Nephron progenitor cell (in vitro differentiated cells): ENCODE data around the gene FRMPD4.

Experiments used
- DNase-seq: peaks from one replicate; pipeline ENCODE4 v3.0.0; 2021
- H3K27ac Mint-ChIP-seq: 2 replicates; pipeline ENCODE4 v1.8.0; 2021; ENCODE audit warnings: mild to moderate bottlenecking, moderate library complexity, mixed read lengths
- H3K27me3 Mint-ChIP-seq: 2 replicates; pipeline ENCODE4 v1.8.0; 2021; ENCODE audit warnings: mild to moderate bottlenecking, low read depth, mixed read lengths; ENCODE audit not compliant: poor library complexity
- H3K36me3 Mint-ChIP-seq: 2 replicates; pipeline ENCODE4 v1.8.0; 2021; ENCODE audit warnings: low read depth, mixed read lengths
- H3K4me1 Mint-ChIP-seq: 2 replicates; pipeline ENCODE4 v1.8.0; 2021; ENCODE audit warnings: mixed read lengths
- H3K4me3 Mint-ChIP-seq: 2 replicates; pipeline ENCODE4 v1.8.0; 2021; ENCODE audit warnings: mild to moderate bottlenecking, moderate library complexity, mixed read lengths
- H3K9me3 Mint-ChIP-seq: 2 replicates; pipeline ENCODE4 v1.8.0; 2021; ENCODE audit warnings: mild to moderate bottlenecking, moderate library complexity, mixed read lengths
- CTCF ChIP-seq: fragments of 200-600 bp; sonication (generic); IDR thresholded peaks from 2 replicates; pipeline ENCODE4 v1.5.0; 2021; ENCODE audit warnings: antibody characterized with exemption

FRMPD4 gene

GRCh38 chrX:12443534-12444098 is 305.3 kb downstream of the FRMPD4 start:
- H3K27ac Mint-ChIP-seq = no peak overlapping the region
- H3K36me3 Mint-ChIP-seq = no peaks in the 10 kb centered on the region
- H3K4me1 Mint-ChIP-seq = no peaks in the 10 kb centered on the region
- DNase-seq = no peak
- no peak overlapping the region for H3K4me3 Mint-ChIP-seq
- no peak for TF ChIP-seq CTCF
- H3K27me3 Mint-ChIP-seq = peaks cover 3% of the 10 kb centered on the region
- peaks cover 8% of the 10 kb centered on the region for H3K9me3 Mint-ChIP-seq

GRCh38 chrX:12446342-12447075 is 308.2 kb downstream of the FRMPD4 start:
- Mint-ChIP-seq H3K9me3 (peaks cover 14% of the 10 kb centered on the region), H3K27ac (no peak overlapping the region), H3K36me3 (no peaks in the 10 kb centered on the region), H3K4me3 (no peak overlapping the region), H3K27me3 (peaks cover 3% of the 10 kb centered on the region), H3K4me1 (no peaks in the 10 kb centered on the region)
- no peak for DNase-seq
- no peak for TF ChIP-seq CTCF

- no peaks in the 10 kb centered on the region for H3K4me1 Mint-ChIP-seq
- peaks cover 3% of the 10 kb centered on the region for H3K27me3 Mint-ChIP-seq
- H3K36me3 Mint-ChIP-seq = no peaks in the 10 kb centered on the region
- H3K27ac Mint-ChIP-seq = no peak overlapping the region
- no peak for TF ChIP-seq CTCF
- no peak for DNase-seq
- H3K4me3 Mint-ChIP-seq = no peak overlapping the region
- H3K9me3 Mint-ChIP-seq = peaks cover 14% of the 10 kb centered on the region
Observed at GRCh38 chrX:12447448-12448064, 309.3 kb downstream of the FRMPD4 start.

GRCh38 chrX:12452268-12452667 is 314.0 kb downstream of the FRMPD4 start:
- H3K9me3 Mint-ChIP-seq = peaks cover 23% of the 10 kb centered on the region
- H3K36me3 Mint-ChIP-seq = no peaks in the 10 kb centered on the region
- TF ChIP-seq CTCF = no peak
- no peak for DNase-seq
- no peak overlapping the region for H3K27ac Mint-ChIP-seq
- no peaks in the 10 kb centered on the region for H3K4me1 Mint-ChIP-seq
- H3K27me3 Mint-ChIP-seq = peaks cover under 1% of the 10 kb centered on the region
- no peak overlapping the region for H3K4me3 Mint-ChIP-seq

DNA sequence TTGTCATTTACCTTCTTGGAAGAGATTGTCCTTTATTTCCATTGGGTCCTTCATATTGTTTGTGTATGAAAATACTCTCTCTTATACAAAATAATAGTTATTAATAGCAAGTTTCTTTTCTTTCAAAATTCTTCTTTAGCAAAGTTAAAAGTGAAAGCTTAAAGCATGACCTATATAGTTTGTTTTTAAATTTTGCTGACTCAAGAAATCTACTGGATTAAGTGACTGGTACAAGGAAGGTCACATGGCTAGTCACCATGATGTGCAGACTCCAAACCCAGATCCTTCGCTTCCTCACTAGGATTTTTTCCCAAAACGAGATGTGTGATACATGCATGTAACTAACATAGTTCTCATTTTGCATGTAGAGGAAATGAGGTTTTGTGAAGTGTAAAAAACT is 322.7 kb downstream of the FRMPD4 start:
- no peak for DNase-seq
- TF ChIP-seq CTCF = no peak
- H3K4me1 Mint-ChIP-seq = no peaks in the 10 kb centered on the region
- H3K27me3 Mint-ChIP-seq = no peaks in the 10 kb centered on the region
- H3K4me3 Mint-ChIP-seq = no peak overlapping the region
- H3K36me3 Mint-ChIP-seq = no peaks in the 10 kb centered on the region
- H3K27ac Mint-ChIP-seq = no peak overlapping the region
- H3K9me3 Mint-ChIP-seq = peaks cover 17% of the 10 kb centered on the region

DNA sequence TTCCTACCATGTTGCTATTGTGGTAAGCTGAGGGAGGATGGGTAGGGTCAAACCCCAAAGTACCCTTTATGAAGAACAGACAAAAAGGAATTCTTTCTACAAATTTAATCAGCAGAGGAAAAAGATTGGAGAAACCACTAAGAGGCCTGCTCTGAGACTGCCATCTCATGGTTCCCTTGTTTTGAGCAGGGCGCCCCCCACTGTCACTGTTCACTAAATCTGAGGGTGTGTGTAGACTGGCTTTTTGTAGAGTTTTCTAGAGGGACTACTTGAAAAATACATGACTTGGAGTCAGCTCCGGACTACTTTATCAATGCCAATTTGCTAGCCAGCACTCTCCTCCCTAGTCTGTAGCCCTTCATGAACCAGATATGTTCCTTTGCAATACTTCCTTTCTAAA is 324.8 kb downstream of the FRMPD4 start:
- H3K27ac Mint-ChIP-seq = no peak overlapping the region
- H3K4me3 Mint-ChIP-seq = no peak overlapping the region
- H3K4me1 Mint-ChIP-seq = no peaks in the 10 kb centered on the region
- H3K9me3 Mint-ChIP-seq = peaks cover 23% of the 10 kb centered on the region
- no peak for DNase-seq
- no peak for TF ChIP-seq CTCF
- H3K27me3 Mint-ChIP-seq = peaks cover 2% of the 10 kb centered on the region
- H3K36me3 Mint-ChIP-seq = no peaks in the 10 kb centered on the region
